HepG2 (cell line): ENCODE measurements around the gene CALML6. TPM values are rescaled to one million over a fixed set of nuclear protein-coding genes. Genes with fewer than 3 reads are reported as not detected.

ENCODE experiments used
- CSRNP1 ChIP-seq: sonication (generic); formaldehyde crosslinking; IDR thresholded peaks from 2 replicates; pipeline ENCODE4 v1.8.1; 2023; ENCODE audit warnings: mild to moderate bottlenecking, missing genetic modification reagents
- HES4 ChIP-seq: sonication (generic); formaldehyde crosslinking; IDR thresholded peaks from 2 replicates; pipeline ENCODE4 v1.9.0; 2021; ENCODE audit warnings: mild to moderate bottlenecking, missing genetic modification reagents, borderline replicate concordance
- MIXL1 ChIP-seq: IDR thresholded peaks from 2 replicates; pipeline ENCODE4 v1.6.1; 2016
- TEAD3 ChIP-seq: optimal IDR thresholded peaks from 2 replicates; pipeline ENCODE3; 2016; ENCODE audit warnings: borderline replicate concordance
- ZFP41 ChIP-seq: sonication (generic); formaldehyde crosslinking; IDR thresholded peaks from 2 replicates; pipeline ENCODE4 v1.4.0; 2020; ENCODE audit warnings: mild to moderate bottlenecking, missing genetic modification reagents, borderline replicate concordance
- ZNF280D ChIP-seq: sonication (generic); formaldehyde crosslinking; IDR thresholded peaks from 2 replicates; pipeline ENCODE4 v1.5.1; 2020; ENCODE audit warnings: mild to moderate bottlenecking, missing genetic modification reagents
- ZNF512B ChIP-seq: sonication (generic); formaldehyde crosslinking; IDR thresholded peaks from 2 replicates; pipeline ENCODE4 v1.5.1; 2020; ENCODE audit warnings: missing genetic modification reagents, mild to moderate bottlenecking, borderline replicate concordance
- ZNF646 ChIP-seq: sonication (generic); formaldehyde crosslinking; IDR thresholded peaks from 2 replicates; pipeline ENCODE4 v1.9.0; 2021; ENCODE audit warnings: mild to moderate bottlenecking, missing genetic modification reagents
- polyA plus RNA-seq, 8 experiments: library from polyadenylated mRNA; depleted of rRNA in 3 of 8; stranded (reverse) in 7 of 8; unstranded in 1 of 8; fragments of >200 nt; fragmentation: Illumina TruSeq in 4 of 8; extraction: Trizol in 4 of 8; gene quantifications; 2 replicates each; pipeline versions ENCODE4 v1.2.1 to v1.2.3, GENCODE V29; 2011 to 2016; ENCODE audit warnings: low read depth in 4 of 8, missing spikeins in 1 of 8, mixed read lengths in 1 of 8; ENCODE audit not compliant: insufficient read depth in 1 of 8
- total RNA-seq, 5 experiments: library from RNA; depleted of rRNA; stranded (reverse); fragments of >200 nt; fragmentation: Illumina TruSeq; extraction: Trizol; gene quantifications; 2 replicates each; pipeline ENCODE4 v1.2.3, GENCODE V29; 2016; ENCODE audit warnings: low read depth in 1 of 5

The CALML6 gene
- total and polyA plus RNA-seq, 2 of the 13 experiments (the other 11 are each of a cell fraction or from before 2014, with no cell fraction given): 0.11 to 0.12 TPM

- TF ChIP-seq ZNF646 (CRISPR knock-in tag) (0 out of 2 replicates have a peak, but pooled peaks have one; percentile 30), HES4 (CRISPR knock-in tag) (peak; percentile 50; the same call in 1 of the 2 replicates), TEAD3 (no peak), MIXL1 (CRISPR knock-in tag) (no peak), ZFP41 (CRISPR knock-in tag) (no peak), ZNF280D (no peak), ZNF512B (CRISPR knock-in tag) (0 out of 2 replicates have a peak, but pooled peaks have one; percentile 48), CSRNP1 (CRISPR knock-in tag) (0 out of 2 replicates have a peak, but pooled peaks have one; percentile 55)
- TF ChIP-seq, all 625 proteins: peak for 26
These were observed 3.2 kb downstream of the CALML6 start (continued) for GRCh38 chr1:1917995-1918900.
